Measurements from ENCODE around the gene CPNE9.

The CPNE9 gene

GRCh38 chr3:9683426-9683825 is 20.2 kb upstream of the CPNE9 start:
- H3K27me3 Mint-ChIP-seq (ENCODE audit: low read depth), result no peaks in the 10 kb centered on the region
- no peaks in the 10 kb centered on the region for H3K9me3 Mint-ChIP-seq
- no peak overlapping the region for H3K4me3 Mint-ChIP-seq
- H3K4me1 Mint-ChIP-seq, result no peaks in the 10 kb centered on the region
- TF ChIP-seq, protein P1, sequence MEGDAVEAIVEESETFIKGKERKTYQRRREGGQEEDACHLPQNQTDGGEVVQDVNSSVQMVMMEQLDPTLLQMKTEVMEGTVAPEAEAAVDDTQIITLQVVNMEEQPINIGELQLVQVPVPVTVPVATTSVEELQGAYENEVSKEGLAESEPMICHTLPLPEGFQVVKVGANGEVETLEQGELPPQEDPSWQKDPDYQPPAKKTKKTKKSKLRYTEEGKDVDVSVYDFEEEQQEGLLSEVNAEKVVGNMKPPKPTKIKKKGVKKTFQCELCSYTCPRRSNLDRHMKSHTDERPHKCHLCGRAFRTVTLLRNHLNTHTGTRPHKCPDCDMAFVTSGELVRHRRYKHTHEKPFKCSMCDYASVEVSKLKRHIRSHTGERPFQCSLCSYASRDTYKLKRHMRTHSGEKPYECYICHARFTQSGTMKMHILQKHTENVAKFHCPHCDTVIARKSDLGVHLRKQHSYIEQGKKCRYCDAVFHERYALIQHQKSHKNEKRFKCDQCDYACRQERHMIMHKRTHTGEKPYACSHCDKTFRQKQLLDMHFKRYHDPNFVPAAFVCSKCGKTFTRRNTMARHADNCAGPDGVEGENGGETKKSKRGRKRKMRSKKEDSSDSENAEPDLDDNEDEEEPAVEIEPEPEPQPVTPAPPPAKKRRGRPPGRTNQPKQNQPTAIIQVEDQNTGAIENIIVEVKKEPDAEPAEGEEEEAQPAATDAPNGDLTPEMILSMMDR (IDR thresholded peaks at IDR 0.05; ENCODE audit: unreplicated experiment in 3 of 3), result no peak
- H3K36me3 Mint-ChIP-seq (ENCODE audit: low read depth), result peaks cover 57% of the 10 kb centered on the region
- no peak overlapping the region for H3K27ac Mint-ChIP-seq

GRCh38 chr3:9685216-9686049 is 18.2 kb upstream of the CPNE9 start:
- no peak overlapping the region for H3K27ac Mint-ChIP-seq
- H3K4me3 Mint-ChIP-seq, result no peak overlapping the region
- TF ChIP-seq, protein P1 (IDR thresholded peaks at IDR 0.05; ENCODE audit: unreplicated experiment in 3 of 3), result no peak
- no peaks in the 10 kb centered on the region for H3K9me3 Mint-ChIP-seq
- no peaks in the 10 kb centered on the region for H3K4me1 Mint-ChIP-seq
- H3K27me3 Mint-ChIP-seq (ENCODE audit: low read depth), result no peaks in the 10 kb centered on the region
- peaks cover 53% of the 10 kb centered on the region for H3K36me3 Mint-ChIP-seq (ENCODE audit: low read depth)

- Mint-ChIP-seq H3K4me1 (no peaks in the 10 kb centered on the region), H3K4me3 (no peak overlapping the region), H3K27ac (no peak overlapping the region), H3K36me3 (ENCODE audit: low read depth) (peaks cover 49% of the 10 kb centered on the region), H3K27me3 (ENCODE audit: low read depth) (no peaks in the 10 kb centered on the region), H3K9me3 (no peaks in the 10 kb centered on the region)
- TF ChIP-seq, protein P1 (IDR thresholded peaks at IDR 0.05; ENCODE audit: unreplicated experiment in 3 of 3), result no peak
These were observed 17.5 kb upstream of the CPNE9 start for GRCh38 chr3:9686050-9686550.

DNA sequence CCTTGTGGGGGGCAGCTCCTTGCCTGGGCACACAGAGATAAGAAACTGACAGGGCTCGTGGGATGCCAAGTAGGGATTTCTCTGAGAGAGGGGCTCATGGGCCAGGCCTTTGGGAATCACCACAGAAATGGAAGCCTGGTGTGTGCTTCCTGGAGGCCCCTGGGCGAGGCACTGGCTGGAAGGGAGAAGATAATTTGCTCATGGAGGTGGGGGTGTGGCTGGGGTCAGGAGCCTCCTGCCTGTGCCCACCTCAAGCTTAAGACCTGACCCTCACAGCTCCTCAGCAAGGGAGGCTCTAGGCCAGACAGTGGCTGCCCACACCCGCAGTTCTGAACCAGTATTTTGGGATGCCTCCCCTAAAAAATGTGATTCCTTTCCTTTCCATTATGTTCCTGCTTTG is 16.9 kb upstream of the CPNE9 start:
- Mint-ChIP-seq H3K9me3 (no peaks in the 10 kb centered on the region), H3K4me1 (no peaks in the 10 kb centered on the region), H3K36me3 (ENCODE audit: low read depth) (peaks cover 49% of the 10 kb centered on the region), H3K27ac (no peak overlapping the region), H3K4me3 (no peak overlapping the region), H3K27me3 (ENCODE audit: low read depth) (no peaks in the 10 kb centered on the region)
- TF ChIP-seq, protein P1 (IDR thresholded peaks at IDR 0.05; ENCODE audit: unreplicated experiment in 3 of 3), result no peak

DNA sequence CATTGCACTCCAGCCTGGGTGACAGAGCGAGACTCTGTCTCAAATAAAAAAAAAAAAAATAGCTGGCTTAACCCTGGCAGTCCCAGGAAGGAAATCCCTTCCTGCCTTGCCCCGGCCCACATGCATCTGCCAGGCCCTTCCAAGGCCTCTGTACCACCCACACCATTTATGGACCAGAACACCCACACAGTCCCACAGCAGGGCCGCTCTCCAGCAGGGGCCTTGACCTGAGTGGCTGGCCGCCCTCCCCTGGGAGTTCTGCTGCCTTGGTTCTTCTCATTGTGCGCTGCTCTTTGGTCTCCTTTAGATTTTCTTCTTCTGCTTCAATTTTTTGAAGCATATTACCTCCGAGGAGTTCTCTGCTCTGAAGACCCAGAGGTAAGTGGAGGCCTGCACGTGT is 16.1 kb upstream of the CPNE9 start:
- no peaks in the 10 kb centered on the region for H3K27me3 Mint-ChIP-seq (ENCODE audit: low read depth)

More for the DNA sequence above, 16.1 kb upstream of the CPNE9 start:
- Mint-ChIP-seq H3K4me3 (no peak overlapping the region), H3K36me3 (ENCODE audit: low read depth) (peaks cover 53% of the 10 kb centered on the region), H3K9me3 (no peaks in the 10 kb centered on the region), H3K4me1 (no peaks in the 10 kb centered on the region), H3K27ac (no peak overlapping the region)
- TF ChIP-seq, protein P1 (IDR thresholded peaks at IDR 0.05; ENCODE audit: unreplicated experiment in 3 of 3), result no peak
